Hematopoietic multipotent progenitor cell (in vitro differentiated cells): Measurements from ENCODE around the gene PRSS57. TPM values are rescaled to one million over a fixed set of nuclear protein-coding genes. Genes with fewer than 3 reads are reported as not detected.
"Not testable (repeated sequence)": the region's sequence is repeated elsewhere in the genome, so short reads cannot be mapped to it uniquely, and the experiment has no call there.

Experiments used
- DNase-seq, 3 donors: peaks; one replicate each; pipeline ENCODE4 v3.0.0-alpha.2; 2011 to 2015; ENCODE audit warnings: low read depth in 2 of 3, low spot score in 2 of 3
- total RNA-seq: library from RNA; depleted of rRNA; stranded (reverse); fragments of >200 nt; gene quantifications from one replicate; pipeline ENCODE4 v1.2.3, GENCODE V29; 2012

Gene PRSS57
- total RNA-seq, 1 donor: 829 TPM

GRCh38 chr19:676007-676338 is 19.3 kb downstream of the PRSS57 start:
- no peak for DNase-seq

GRCh38 chr19:674282-675151 is 20.7 kb downstream of the PRSS57 start:
- DNase-seq: no peak

GRCh38 chr19:670609-671075 is 24.6 kb downstream of the PRSS57 start:
- DNase-seq: peak in 1 of 3 donors; percentile 53

- peak in 2 of 3 donors; percentile 88 to 95 for DNase-seq
Observed at GRCh38 chr19:668675-669434, 26.4 kb downstream of the PRSS57 start.

- not testable (repeated sequence) for DNase-seq
Observed at GRCh38 chr19:666985-667573, 28.2 kb downstream of the PRSS57 start.

- peak; percentile 73 to 87 (median 86) for DNase-seq
Observed at GRCh38 chr19:664913-665443, 30.3 kb downstream of the PRSS57 start.

GRCh38 chr19:663682-664117 is 31.6 kb downstream of the PRSS57 start:
- DNase-seq: no peak

- peak; percentile 85 to 88 (median 86) for DNase-seq
Observed at GRCh38 chr19:662962-663681, 32.1 kb downstream of the PRSS57 start, which contains the start of gene RNF126. Gene RNF126 (minus strand): TSS chr19:663214. CDS start chr19:663121, 93 bp downstream.

- DNase-seq: peak in 2 of 3 donors; percentile 55 to 69
Observed at GRCh38 chr19:662207-662961, 32.9 kb downstream of the PRSS57 start.

- DNase-seq: peak; percentile 41 to 75 (median 58)
Observed at GRCh38 chr19:661427-662196, 33.6 kb downstream of the PRSS57 start.

GRCh38 chr19:660793-661426 is 34.3 kb downstream of the PRSS57 start:
- DNase-seq: no peak

- no peak for DNase-seq
Observed at GRCh38 chr19:658916-659839, 36.1 kb downstream of the PRSS57 start.

- no peak for DNase-seq
Observed at GRCh38 chr19:658059-658839, 37.0 kb downstream of the PRSS57 start.

GRCh38 chr19:657611-658010 is 37.6 kb downstream of the PRSS57 start:
- no peak for DNase-seq

- no peak for DNase-seq
Observed at GRCh38 chr19:656751-657559, 38.3 kb downstream of the PRSS57 start.

GRCh38 chr19:655691-656090 is 39.6 kb downstream of the PRSS57 start:
- DNase-seq: no peak
